Prostate gland (tissue), 2 donors: ENCODE results near the gene SOBP.

Experiments
- POLR2AphosphoS5 ChIP-seq: sonication (generic); formaldehyde crosslinking; IDR thresholded peaks from one replicate; pipeline ENCODE4 v1.6.1; 2017; ENCODE audit warnings: antibody characterized with exemption
- TF ChIP-seq, protein P1 (sequence below), 4 experiments: fragments of 200-600 bp in 2 of 4; fragments of 450-650 bp in 2 of 4; sonication (generic) in 2 of 4; IDR thresholded peaks; 1 replicate in 3 of 4; 2 replicates in 1 of 4; pipeline ENCODE4 v1.5.1; 2016 to 2019; ENCODE audit warnings: antibody characterized with exemption in 4 of 4, mild to moderate bottlenecking in 2 of 4, moderate library complexity in 2 of 4

DNA sequence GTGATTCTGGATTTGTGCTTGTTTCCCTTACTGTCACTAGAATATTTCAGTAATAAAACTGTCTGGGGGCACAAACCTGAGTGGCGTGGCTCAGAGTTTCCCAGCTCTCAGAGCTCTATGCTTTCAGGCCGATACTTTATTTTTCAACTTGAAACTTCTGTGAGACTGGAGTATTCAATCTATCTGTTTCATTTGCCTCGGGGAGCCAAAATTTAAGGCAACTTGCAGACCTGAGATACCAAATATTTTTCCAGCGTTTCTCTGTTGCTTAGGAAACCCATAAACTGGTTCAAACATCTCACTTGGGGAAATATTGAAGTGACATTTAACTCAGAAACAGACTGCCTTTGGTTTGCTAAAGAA is 74.7 kb downstream of the SOBP start:
- no peak for TF ChIP-seq POLR2AphosphoS5
- TF ChIP-seq, protein P1, sequence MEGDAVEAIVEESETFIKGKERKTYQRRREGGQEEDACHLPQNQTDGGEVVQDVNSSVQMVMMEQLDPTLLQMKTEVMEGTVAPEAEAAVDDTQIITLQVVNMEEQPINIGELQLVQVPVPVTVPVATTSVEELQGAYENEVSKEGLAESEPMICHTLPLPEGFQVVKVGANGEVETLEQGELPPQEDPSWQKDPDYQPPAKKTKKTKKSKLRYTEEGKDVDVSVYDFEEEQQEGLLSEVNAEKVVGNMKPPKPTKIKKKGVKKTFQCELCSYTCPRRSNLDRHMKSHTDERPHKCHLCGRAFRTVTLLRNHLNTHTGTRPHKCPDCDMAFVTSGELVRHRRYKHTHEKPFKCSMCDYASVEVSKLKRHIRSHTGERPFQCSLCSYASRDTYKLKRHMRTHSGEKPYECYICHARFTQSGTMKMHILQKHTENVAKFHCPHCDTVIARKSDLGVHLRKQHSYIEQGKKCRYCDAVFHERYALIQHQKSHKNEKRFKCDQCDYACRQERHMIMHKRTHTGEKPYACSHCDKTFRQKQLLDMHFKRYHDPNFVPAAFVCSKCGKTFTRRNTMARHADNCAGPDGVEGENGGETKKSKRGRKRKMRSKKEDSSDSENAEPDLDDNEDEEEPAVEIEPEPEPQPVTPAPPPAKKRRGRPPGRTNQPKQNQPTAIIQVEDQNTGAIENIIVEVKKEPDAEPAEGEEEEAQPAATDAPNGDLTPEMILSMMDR (IDR thresholded peaks at IDR 0.05): no peak
